ENCODE data around the gene ANGPTL8.

Gene ANGPTL8

GRCh38 chr19:11251217-11251616, 11.8 kb downstream of the ANGPTL8 start:
- no peak for ATAC-seq (ENCODE audit: low read depth)
- Mint-ChIP-seq H3K9me3 (no peaks in the 10 kb centered on the region), H3K4me1 (no peaks in the 10 kb centered on the region), H3K27me3 (peaks cover 2% of the 10 kb centered on the region), H3K4me3 (no peak overlapping the region), H3K27ac (no peak overlapping the region), H3K36me3 (no peaks in the 10 kb centered on the region)
- no peak for DNase-seq (ENCODE audit: low spot score in 2 of 2)

- DNase-seq (ENCODE audit: low spot score in 2 of 2) (no peak), ATAC-seq (ENCODE audit: low read depth) (no peak)
- H3K4me1 Mint-ChIP-seq, result no peaks in the 10 kb centered on the region
- no peaks in the 10 kb centered on the region for H3K27me3 Mint-ChIP-seq
- H3K9me3 Mint-ChIP-seq, result no peaks in the 10 kb centered on the region
- H3K4me3 Mint-ChIP-seq, result no peak overlapping the region
- no peak overlapping the region for H3K27ac Mint-ChIP-seq
- no peaks in the 10 kb centered on the region for H3K36me3 Mint-ChIP-seq
Observed at GRCh38 chr19:11251650-11252314, 12.4 kb downstream of the ANGPTL8 start.

DNA sequence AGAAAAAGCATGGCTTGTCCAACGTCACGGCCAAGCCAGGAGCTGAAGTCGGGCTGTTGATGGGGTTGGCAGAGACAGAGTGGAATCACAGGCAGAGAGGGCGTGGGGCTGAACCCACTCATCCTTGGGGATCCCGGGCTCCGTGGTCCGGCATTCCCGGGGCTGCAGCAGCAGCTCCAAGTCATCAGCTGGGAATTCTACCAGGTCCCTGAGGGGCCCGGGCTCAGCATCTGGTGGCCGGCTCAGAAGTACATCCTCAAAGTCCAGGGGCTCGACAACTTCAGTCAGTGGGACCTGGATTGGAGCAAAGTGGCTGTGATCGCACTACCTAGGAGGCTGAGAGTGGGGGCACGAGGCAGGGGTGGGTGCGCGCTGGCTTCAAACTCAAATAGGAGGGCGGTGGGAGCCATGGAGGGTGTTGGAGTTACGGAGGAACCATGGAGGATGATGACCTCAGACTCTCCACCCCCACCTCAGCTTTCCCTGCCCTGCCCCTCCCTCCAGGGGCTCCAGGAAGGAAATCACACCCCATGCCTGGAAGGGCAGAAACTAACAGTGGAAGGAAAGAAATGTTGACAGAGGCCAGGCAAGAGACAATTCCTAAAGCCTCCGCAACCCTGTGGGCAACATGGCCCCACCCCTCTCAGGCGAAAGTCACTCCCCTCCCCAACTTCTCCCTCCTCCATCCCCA, 13.4 kb downstream of the ANGPTL8 start:
- Mint-ChIP-seq H3K27me3 (no peaks in the 10 kb centered on the region), H3K36me3 (no peaks in the 10 kb centered on the region), H3K4me3 (no peak overlapping the region), H3K27ac (no peak overlapping the region), H3K4me1 (no peaks in the 10 kb centered on the region), H3K9me3 (no peaks in the 10 kb centered on the region)
- ATAC-seq (ENCODE audit: low read depth) (no peak), DNase-seq (ENCODE audit: low spot score in 2 of 2) (no peak)

DNA sequence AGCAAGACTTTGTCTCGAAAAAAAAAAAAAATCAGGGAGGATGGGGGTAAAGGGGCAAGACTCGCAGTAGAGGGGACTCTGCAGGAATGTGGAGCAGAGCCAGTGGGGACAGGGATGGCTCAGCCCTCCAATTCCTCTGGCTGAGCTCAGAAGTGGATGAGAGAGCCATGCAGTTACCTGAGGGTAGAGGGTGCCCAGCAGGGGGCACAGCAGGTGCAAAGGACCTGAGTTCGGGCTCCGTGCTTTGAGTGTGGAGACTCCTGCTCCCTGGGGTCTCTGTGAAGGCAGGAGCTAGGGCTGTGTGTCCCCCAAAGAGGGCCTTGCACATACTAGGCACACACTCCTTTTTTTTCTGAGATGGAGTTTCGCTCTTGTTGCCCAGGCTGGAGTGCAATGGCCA, 15.2 kb downstream of the ANGPTL8 start:
- no peak overlapping the region for H3K4me3 Mint-ChIP-seq
- no peaks in the 10 kb centered on the region for H3K36me3 Mint-ChIP-seq
- H3K9me3 Mint-ChIP-seq, result no peaks in the 10 kb centered on the region
- DNase-seq (ENCODE audit: low spot score in 2 of 2) (no peak), ATAC-seq (ENCODE audit: low read depth) (no peak)
- no peaks in the 10 kb centered on the region for H3K4me1 Mint-ChIP-seq
- no peak overlapping the region for H3K27ac Mint-ChIP-seq
- no peaks in the 10 kb centered on the region for H3K27me3 Mint-ChIP-seq

DNA sequence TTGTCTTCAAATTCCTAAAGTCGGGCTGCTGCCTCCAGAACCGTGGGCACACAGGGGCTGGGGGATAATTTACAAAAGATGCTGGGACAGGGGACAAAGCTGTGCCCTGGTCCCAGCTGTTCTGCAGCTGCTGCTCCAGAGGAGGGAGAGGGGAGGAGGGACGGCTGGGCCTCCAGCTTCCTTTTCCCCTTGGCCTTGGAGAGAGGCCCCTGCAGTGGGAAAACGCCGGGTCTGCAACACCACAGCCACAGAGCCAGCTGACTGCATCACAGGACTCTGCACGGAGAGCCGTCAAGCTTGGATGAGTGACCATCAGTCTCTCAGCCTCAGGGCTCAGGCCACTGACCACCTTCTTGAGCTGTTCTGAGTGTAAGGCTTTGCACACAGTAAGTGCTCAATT, 16.8 kb downstream of the ANGPTL8 start:
- Mint-ChIP-seq H3K27me3 (no peaks in the 10 kb centered on the region), H3K27ac (no peak overlapping the region), H3K4me1 (no peaks in the 10 kb centered on the region), H3K4me3 (no peak overlapping the region), H3K36me3 (no peaks in the 10 kb centered on the region), H3K9me3 (no peaks in the 10 kb centered on the region)
- DNase-seq (ENCODE audit: low spot score in 2 of 2) (no peak), ATAC-seq (ENCODE audit: low read depth) (no peak)

DNA sequence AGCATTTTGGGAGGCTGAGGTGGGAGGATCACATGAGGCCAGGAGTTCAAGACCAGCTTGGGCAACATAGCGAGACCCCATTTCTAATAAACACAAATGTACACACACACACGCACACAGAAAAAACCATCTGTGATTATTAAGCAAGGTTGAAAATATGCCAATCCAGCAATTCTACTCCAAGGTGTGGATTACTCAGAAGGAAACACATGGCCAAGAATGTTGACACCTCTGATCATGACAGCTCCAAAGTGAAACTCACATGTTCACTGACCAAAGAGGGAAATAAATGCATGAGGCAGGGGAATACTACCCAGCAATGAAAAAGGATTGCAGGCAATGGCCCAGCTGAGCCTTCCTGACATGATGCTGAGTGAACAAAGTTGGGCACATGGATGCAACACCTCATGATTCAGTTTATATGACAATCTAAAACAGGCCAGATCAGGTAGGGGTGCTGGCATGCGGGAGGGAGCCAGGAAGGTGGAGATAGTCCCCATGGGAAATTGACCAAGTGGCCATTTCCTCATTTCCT, 18.5 kb downstream of the ANGPTL8 start:
- DNase-seq (ENCODE audit: low spot score in 2 of 2), result no peak

DNA sequence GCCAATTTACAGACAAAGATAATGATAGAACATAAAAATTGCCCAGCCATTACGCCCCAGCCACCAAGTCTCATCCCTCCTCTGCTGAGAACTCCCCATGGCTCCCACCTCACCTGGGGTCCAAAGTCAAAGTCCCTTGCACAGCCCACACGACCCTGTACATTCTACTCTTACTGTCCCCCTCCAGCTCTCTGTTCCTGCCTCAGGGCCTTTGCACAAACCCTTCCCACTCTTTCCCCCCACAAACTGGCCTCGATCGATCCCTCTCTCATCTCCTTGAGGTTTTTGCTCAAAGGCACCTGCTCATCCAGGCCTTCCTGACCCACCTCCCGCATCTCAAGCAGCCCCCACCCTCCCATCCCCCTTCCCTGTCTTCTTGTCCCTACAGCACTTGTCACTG, 21.6 kb downstream of the ANGPTL8 start:
- ATAC-seq (ENCODE audit: low read depth) (no peak), DNase-seq (ENCODE audit: low spot score in 2 of 2) (no peak)
- H3K27me3 Mint-ChIP-seq, result peaks cover 2% of the 10 kb centered on the region
- H3K4me1 Mint-ChIP-seq, result peaks cover 5% of the 10 kb centered on the region
- H3K36me3 Mint-ChIP-seq, result no peaks in the 10 kb centered on the region
- H3K9me3 Mint-ChIP-seq, result no peaks in the 10 kb centered on the region
- peak overlapping the region; percentile 55 for H3K4me3 Mint-ChIP-seq
- no peak overlapping the region for H3K27ac Mint-ChIP-seq

More for the DNA sequence above, 18.5 kb downstream of the ANGPTL8 start:
- Mint-ChIP-seq H3K27ac (no peak overlapping the region), H3K9me3 (no peaks in the 10 kb centered on the region), H3K27me3 (no peaks in the 10 kb centered on the region), H3K4me1 (no peaks in the 10 kb centered on the region), H3K4me3 (no peak overlapping the region), H3K36me3 (no peaks in the 10 kb centered on the region)
- no peak for ATAC-seq (ENCODE audit: low read depth)

GRCh38 chr19:11261431-11261970, 22.1 kb downstream of the ANGPTL8 start:
- Mint-ChIP-seq H3K9me3 (no peaks in the 10 kb centered on the region), H3K27me3 (peaks cover 2% of the 10 kb centered on the region), H3K4me1 (peaks cover 5% of the 10 kb centered on the region), H3K36me3 (no peaks in the 10 kb centered on the region), H3K27ac (no peak overlapping the region), H3K4me3 (peak overlapping the region; percentile 73)
- DNase-seq (ENCODE audit: low spot score in 2 of 2) (no peak), ATAC-seq (ENCODE audit: low read depth) (no peak)

GRCh38 chr19:11261971-11262839, 22.8 kb downstream of the ANGPTL8 start, which contains the start of gene DOCK6:
Gene DOCK6 (minus strand): TSS chr19:11262524. CDS start chr19:11262440, 84 bp downstream.
- H3K4me1 Mint-ChIP-seq, result peaks cover 5% of the 10 kb centered on the region
- H3K4me3 Mint-ChIP-seq, result peak within 1 kb of the TSS; percentile 80
- H3K27ac Mint-ChIP-seq, result no peak within 1 kb of the TSS
- no peaks in the 10 kb centered on the region for H3K9me3 Mint-ChIP-seq
- peaks cover 4% of the 10 kb centered on the region for H3K27me3 Mint-ChIP-seq
- no peaks in the 10 kb centered on the region for H3K36me3 Mint-ChIP-seq
- ATAC-seq (ENCODE audit: low read depth) (peak; percentile 74), DNase-seq (ENCODE audit: low spot score in 2 of 2) (no peak)

DNA sequence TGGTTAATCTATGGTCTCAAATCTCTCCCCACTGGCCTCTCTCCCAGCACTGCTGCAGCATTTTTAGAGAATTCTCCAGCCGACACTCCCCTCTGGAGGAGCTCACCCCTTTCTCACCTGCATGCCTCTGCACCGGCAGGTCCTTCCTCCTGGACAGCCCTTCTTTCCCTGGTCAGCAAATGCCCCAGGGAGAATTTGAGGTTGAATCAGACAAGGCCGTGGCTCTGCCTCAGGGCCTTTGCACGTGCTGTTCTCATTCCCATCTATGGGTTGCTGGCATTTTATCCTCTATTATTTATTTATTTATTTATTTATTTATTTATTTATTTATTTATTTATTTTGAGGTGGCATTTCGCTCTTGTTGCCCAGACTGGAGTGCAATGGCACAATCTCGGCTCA, 24.3 kb downstream of the ANGPTL8 start:
- no peak for DNase-seq (ENCODE audit: low spot score in 2 of 2)
- peaks cover 13% of the 10 kb centered on the region for H3K27me3 Mint-ChIP-seq
- H3K4me3 Mint-ChIP-seq, result peak overlapping the region; percentile 41
- ATAC-seq (ENCODE audit: low read depth), result no peak
- no peak overlapping the region for H3K27ac Mint-ChIP-seq
- H3K36me3 Mint-ChIP-seq, result no peaks in the 10 kb centered on the region
- no peaks in the 10 kb centered on the region for H3K9me3 Mint-ChIP-seq
- peaks cover 5% of the 10 kb centered on the region for H3K4me1 Mint-ChIP-seq

DNA sequence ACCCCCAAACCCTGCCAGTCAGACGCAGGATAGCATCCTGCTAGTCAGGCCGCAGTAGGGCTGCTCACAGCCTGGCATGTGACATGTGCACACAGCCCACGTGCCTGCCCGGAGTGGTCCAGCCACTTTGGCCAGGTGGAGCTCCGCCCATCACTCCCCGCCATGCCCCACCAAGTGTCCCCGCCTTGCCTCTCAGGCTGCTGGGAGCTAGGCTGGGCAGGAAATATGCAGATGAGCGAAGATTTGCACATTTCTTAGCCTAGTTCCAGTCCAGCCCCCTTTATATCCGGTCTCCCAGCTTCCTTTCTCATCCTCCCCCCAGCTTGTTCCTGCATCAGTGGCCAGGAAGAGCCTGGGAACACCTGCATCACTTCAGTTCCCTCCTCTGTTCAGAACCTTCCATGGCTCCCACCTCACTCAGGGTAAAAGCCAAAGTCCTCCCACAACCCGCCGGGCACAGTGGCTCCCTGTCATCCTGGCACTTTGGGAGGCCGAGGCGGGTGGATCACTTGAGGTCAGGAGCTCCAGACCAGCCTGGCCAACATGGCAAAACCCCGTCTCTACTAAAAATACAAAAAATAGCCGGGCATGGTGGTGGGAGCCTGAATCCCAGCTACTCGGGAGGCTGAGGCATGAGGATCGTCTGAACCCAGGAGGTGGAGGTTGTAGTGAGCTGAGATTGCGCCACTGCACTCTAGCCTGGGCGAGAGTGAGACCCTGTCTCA, 25.2 kb downstream of the ANGPTL8 start:
- Mint-ChIP-seq H3K27me3 (peaks cover 15% of the 10 kb centered on the region), H3K36me3 (no peaks in the 10 kb centered on the region), H3K4me1 (peaks cover 5% of the 10 kb centered on the region), H3K9me3 (no peaks in the 10 kb centered on the region), H3K4me3 (no peak overlapping the region), H3K27ac (no peak overlapping the region)
- ATAC-seq (ENCODE audit: low read depth) (no peak), DNase-seq (ENCODE audit: low spot score in 2 of 2) (no peak)

GRCh38 chr19:11265177-11265784, 25.9 kb downstream of the ANGPTL8 start:
- no peak overlapping the region for H3K27ac Mint-ChIP-seq
- H3K4me3 Mint-ChIP-seq, result no peak overlapping the region

GRCh38 chr19:11265785-11266236, 26.4 kb downstream of the ANGPTL8 start:
- Mint-ChIP-seq H3K4me3 (no peak overlapping the region), H3K27me3 (peaks cover 15% of the 10 kb centered on the region)

More at GRCh38 chr19:11265177-11265784, 25.9 kb downstream of the ANGPTL8 start:
- ATAC-seq (ENCODE audit: low read depth) (no peak), DNase-seq (ENCODE audit: low spot score in 2 of 2) (no peak)
- Mint-ChIP-seq H3K9me3 (no peaks in the 10 kb centered on the region), H3K4me1 (peaks cover 5% of the 10 kb centered on the region), H3K36me3 (no peaks in the 10 kb centered on the region), H3K27me3 (peaks cover 15% of the 10 kb centered on the region)

More at GRCh38 chr19:11265785-11266236, 26.4 kb downstream of the ANGPTL8 start:
- no peaks in the 10 kb centered on the region for H3K36me3 Mint-ChIP-seq
- no peak for ATAC-seq (ENCODE audit: low read depth)
- H3K27ac Mint-ChIP-seq, result no peak overlapping the region
- H3K4me1 Mint-ChIP-seq, result peaks cover 5% of the 10 kb centered on the region
- DNase-seq (ENCODE audit: low spot score in 2 of 2), result no peak
- no peaks in the 10 kb centered on the region for H3K9me3 Mint-ChIP-seq

All from memory B cell (primary cell).